HG02938 (cell line): ENCODE data around the gene ST7.
"Not testable (repeated sequence)": the region's sequence is repeated elsewhere in the genome, so short reads cannot be mapped to it uniquely, and the experiment has no call there.

Source experiments
- ATAC-seq: cut with Tn5 transposase; IDR thresholded peaks from one replicate; pipeline ENCODE4 v1.9.1; 2021; ENCODE audit warnings: mild to moderate bottlenecking, moderate library complexity; ENCODE audit not compliant: unreplicated experiment

The ST7 gene

GRCh38 chr7:116949941-116950801 is 3.1 kb upstream of the ST7 start:
- ATAC-seq: no peak

GRCh38 chr7:116950889-116951351 is 2.4 kb upstream of the ST7 start:
- ATAC-seq: no peak

DNA sequence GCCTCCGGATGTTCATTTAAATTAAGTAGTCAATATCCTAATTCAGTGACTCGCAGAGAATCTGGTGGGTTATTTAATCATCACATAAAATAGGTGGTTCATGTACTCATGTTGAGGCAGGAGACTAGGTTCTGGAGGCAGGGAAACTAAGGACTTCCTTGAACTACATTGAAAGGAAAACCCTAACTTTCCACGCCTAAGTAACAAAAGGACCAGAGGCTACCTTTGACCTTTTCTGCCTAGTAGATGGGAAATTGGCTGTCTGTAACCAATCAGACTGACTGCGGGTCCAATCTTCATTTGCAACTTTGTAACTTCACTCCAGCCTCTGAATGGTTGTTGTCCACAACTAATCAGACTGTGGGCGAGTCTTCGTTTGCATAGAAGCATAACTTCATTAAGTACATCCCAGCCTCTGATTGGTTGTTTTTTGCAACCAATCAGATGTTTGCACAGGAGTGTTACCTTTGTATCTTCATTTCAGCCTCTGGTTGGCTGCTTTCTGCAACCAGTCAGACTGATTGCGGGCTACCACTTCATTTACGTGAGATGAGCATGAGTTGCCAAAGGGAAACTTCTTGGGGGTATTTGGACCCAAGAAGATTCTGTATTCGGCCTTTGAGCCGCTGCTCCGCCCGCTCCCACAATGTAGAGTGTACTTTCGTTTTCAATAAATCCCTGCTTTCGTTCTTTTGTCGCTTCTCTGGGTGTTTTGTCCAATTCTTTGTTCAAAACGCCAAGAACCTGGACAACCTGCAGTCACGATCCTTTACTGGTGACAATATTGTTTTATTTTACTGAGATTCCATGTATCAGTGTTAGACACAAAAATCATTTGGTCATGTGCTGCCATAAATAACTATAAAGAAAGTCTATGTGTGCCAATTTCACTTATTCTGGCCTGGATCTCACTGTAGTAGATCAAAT is 1.7 kb upstream of the ST7 start:
- ATAC-seq: no peak

DNA sequence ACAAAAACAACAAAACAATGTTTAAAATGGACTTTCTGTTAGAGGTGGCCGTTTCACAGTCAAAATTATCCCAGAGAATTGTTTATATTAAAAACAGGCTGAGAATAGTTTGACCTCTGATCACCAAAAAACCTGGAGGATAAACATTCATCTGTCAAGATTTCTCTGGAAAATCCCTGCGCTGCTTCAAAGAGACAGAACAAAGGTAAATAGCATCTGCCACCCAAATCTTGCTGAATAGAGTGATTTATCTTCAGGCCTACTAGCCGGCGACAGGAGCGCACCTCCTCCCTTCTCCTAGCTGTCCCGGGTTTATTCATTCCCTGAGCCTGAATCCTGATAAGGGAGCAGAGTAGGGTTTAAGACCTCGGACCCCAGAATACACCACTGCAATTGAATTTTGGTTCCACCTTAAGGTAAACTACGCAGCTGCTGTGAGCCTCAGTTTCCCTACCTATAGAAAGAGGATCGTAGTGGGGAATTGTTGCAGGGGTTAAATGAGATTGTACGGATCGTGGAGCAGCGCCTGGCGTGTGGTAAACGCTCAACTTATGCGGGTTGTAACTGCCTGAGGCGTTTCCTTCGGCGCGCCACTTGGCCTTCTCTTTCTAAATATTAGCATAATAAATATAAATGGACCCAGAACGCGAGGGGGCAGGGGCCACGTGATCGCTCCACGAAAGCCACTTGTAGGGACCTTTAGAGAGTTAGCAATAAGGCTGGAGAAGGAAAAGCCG is 498 bp upstream of the ST7 start:
- peak; percentile 23 for ATAC-seq

- peak; percentile 5 for ATAC-seq
Measured at GRCh38 chr7:116953906-116954838, 871 bp downstream of the ST7 start.

- no peak for ATAC-seq
Measured at GRCh38 chr7:116955340-116955739, 2.0 kb downstream of the ST7 start.

DNA sequence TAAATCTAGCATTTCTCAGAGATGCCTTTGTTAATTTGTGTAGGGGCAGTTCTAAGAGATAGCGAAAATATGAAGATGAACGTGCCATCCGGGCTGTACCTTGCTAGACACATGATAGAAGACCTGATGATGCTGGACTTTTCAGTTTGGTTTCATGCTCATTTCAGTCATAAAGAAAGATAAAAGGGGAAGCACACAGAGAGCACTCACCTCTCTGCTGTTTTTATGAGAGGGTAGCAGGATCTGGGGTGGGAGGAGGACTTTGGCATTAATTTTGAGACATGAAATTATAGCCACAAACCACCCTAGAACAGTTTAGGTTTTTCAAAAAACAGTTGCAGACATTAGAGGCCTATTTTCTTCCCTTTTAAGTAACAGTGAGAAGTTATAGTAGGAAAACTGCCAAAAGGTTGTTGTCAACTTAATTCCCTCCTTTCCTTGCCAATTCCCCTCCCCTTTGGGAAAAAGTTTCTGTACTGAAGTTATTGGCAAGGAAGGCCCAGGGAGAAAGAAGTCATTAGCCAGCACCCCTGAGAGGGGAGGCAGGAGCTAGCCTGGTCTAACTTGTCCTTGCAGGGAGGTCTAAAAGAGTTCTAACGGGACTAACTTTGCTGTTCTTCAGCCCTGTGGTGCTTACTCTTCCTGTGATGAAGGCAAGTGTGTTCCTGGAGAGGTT is 2.6 kb downstream of the ST7 start:
- ATAC-seq: peak; percentile 87

- ATAC-seq: no peak
Measured at GRCh38 chr7:116956477-116956804, 3.1 kb downstream of the ST7 start.

DNA sequence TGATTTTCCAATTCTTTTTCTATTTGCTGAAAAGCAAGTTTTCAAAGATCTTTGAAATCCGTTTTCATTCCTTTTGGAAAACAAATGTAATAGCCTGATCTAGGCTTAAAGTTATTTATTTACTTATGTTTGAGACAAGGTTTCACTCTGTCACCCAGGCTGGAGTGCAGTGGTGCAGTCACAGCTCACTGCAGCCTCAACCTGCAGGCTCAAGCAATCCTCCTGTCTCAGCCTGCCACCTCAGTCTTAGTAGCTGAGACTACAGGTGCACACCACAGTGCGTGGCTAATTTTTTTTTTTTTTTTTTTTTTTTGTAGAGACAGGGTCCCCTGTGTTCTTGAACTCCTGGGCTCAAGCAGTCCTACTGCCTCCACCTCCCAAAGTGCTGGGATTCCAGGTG is 4.6 kb downstream of the ST7 start:
- ATAC-seq: peak; percentile 30

GRCh38 chr7:116961966-116962673 is 8.8 kb downstream of the ST7 start:
- ATAC-seq: not testable (repeated sequence)

DNA sequence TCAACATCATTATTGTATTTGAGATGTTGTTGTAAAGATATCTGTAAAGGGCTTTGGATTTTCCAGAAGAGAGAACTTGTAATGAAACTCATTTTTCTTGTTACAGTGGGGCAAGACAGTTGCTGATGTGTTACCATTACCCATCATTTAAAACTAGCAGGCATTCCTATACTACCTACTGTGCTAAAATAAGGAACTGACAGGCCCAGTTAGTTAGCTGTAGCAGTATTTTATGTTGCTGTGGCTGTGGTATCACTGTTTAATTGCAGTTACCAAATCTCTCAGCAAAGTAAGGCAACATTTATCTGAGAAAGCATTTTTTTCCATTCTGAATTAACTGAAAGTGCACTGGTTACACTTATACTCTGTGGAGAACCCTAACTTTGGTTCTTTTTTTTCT is 9.9 kb downstream of the ST7 start:
- ATAC-seq: no peak

GRCh38 chr7:116966601-116967000 is 13.3 kb downstream of the ST7 start:
- ATAC-seq: no peak

DNA sequence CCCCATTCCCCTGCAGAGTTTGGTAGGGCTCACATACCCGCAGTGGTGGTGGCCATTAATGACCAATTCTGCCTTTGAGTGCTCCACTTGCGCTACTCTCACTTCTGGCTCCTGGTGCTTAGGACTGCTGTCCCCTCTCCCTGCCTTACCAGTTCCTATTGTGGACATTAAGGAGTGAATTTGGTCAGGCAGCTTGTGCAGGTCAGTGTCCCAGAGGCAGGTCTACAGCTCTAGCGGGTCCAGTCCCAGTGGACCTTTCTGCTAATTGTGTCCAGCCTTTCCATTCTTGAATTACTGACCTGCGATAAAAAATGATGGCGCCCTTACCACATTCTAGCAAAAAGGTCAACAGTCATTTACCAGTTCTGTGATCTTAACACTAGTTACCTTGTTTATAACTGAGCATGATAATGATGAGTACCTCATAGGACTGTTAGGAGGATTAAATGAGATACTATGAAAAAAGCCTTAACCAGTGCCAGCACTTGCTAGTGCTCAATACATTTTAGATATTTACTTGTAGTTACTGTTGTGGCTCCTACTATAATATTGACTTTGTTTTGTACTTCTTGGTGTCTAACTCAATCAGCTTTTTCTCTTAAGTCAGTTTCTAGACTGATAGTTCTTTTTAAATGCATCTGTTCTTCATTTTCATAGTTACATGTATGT is 14.1 kb downstream of the ST7 start:
- no peak for ATAC-seq

- ATAC-seq: no peak
Measured at GRCh38 chr7:116967983-116968382, 14.7 kb downstream of the ST7 start.

GRCh38 chr7:116968631-116969030 is 15.3 kb downstream of the ST7 start:
- no peak for ATAC-seq

- no peak for ATAC-seq
Measured at GRCh38 chr7:116969371-116969902, 16.1 kb downstream of the ST7 start.

DNA sequence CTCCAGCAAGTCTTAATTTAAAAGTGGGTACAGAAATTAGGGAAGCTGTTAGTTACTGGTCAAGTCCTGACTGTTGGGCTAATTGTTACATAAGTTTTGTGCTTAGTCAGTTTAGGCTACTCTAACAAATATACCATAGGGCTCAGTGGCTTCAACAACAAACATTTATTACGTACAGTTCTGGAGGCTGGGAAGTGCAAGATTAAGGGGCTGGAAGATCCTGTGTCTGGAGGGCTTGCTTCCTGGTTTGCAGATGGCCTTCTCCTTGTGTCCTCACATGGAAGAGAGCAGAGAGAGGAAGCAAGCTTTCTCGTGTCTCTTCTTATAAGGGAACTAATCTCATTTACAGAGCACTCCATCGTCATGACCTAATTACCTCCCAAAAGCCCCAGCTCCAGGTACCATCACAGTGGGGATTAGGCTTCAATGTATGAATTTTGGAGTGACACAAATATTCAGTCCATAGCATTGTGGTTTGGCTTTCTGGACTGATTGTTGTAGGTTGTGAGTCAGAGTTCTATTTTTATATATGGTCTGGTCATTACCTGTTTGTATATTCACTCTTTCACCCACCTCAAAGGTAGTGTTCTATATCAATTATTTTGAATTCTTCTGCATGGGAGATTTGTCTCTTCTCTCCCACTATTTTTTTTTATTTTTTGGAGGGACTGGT is 17.1 kb downstream of the ST7 start:
- ATAC-seq: peak; percentile 76

- not testable (repeated sequence) for ATAC-seq
Measured at GRCh38 chr7:116971153-116971552, 17.9 kb downstream of the ST7 start.
